Transverse colon (tissue), 4 donors: ENCODE data around the gene SETD1B. TPM values are rescaled to one million over a fixed set of nuclear protein-coding genes. Genes with fewer than 3 reads are reported as not detected.
A peak's percentile ranks its signal among the peaks of the same experiment; 100 is the strongest.

Source experiments
- DNase-seq: peaks from one replicate; pipeline ENCODE4 v3.0.0-alpha.2; 2019
- H3K27ac ChIP-seq, 4 donors: fragments of 200-600 bp; sonication (generic); 2 replicates each; pipeline ENCODE4 v1.5.1; 2016 to 2018; ENCODE audit warnings: inconsistent platforms in 4 of 4
- H3K27me3 ChIP-seq: fragments of 200-600 bp; sonication (generic); 2 replicates; pipeline ENCODE4 v1.5.1; 2017; ENCODE audit warnings: inconsistent platforms
- H3K36me3 ChIP-seq, 4 donors: fragments of 200-600 bp; sonication (generic); 2 replicates each; pipeline ENCODE4 v1.5.1; 2017 to 2019; ENCODE audit warnings: inconsistent platforms in 4 of 4
- H3K4me1 ChIP-seq, 4 donors: fragments of 200-600 bp; sonication (generic); 2 replicates each; pipeline ENCODE4 v1.5.1; 2017 to 2020; ENCODE audit warnings: inconsistent platforms in 4 of 4
- H3K4me3 ChIP-seq, 4 donors: fragments of 200-600 bp; sonication (generic); 1 replicate in 1 of 4; 2 replicates in 3 of 4; pipeline versions ENCODE4 v1.5.1 to v1.6.1; 2017 to 2019; ENCODE audit warnings: inconsistent platforms in 4 of 4
- H3K9me3 ChIP-seq, 2 donors: fragments of 200-600 bp; sonication (generic); 2 replicates each; pipeline ENCODE4 v1.5.1; 2017 to 2019; ENCODE audit warnings: inconsistent platforms in 2 of 2
- CTCF ChIP-seq, 5 experiments: fragments of 200-600 bp in 3 of 5; fragments of 450-650 bp in 2 of 5; sonication (generic) in 3 of 5; IDR thresholded peaks; 1 replicate in 2 of 5; 2 replicates in 3 of 5; pipeline ENCODE4 v1.5.1; 2016 to 2017; ENCODE audit warnings: antibody characterized with exemption in 5 of 5, inconsistent platforms in 3 of 5, mild to moderate bottlenecking in 2 of 5, moderate library complexity in 1 of 5
- EP300 ChIP-seq: sonication (generic); formaldehyde crosslinking; IDR thresholded peaks from one replicate; pipeline ENCODE4 v1.6.1; 2017; ENCODE audit warnings: antibody characterized with exemption, low read depth
- POLR2A ChIP-seq: fragments of 450-650 bp; IDR thresholded peaks from one replicate; pipeline ENCODE4 v1.6.1; 2016; ENCODE audit warnings: antibody characterized with exemption, mild to moderate bottlenecking, moderate library complexity
- POLR2AphosphoS5 ChIP-seq, 3 donors: sonication (generic); formaldehyde crosslinking; IDR thresholded peaks; one replicate each; pipeline ENCODE4 v1.6.1; 2016; ENCODE audit warnings: antibody characterized with exemption in 3 of 3
- WGBS, 2 donors: methylation state at CpG; one replicate each; pipeline ENCODE4 v1.1.5; 2018; ENCODE audit warnings: low coverage in 1 of 2; 5-methylcytosine and 5-hydroxymethylcytosine counted together
- in situ Hi-C, 4 donors: fragments of 200-750 bp; cut with MboI; loops; one replicate each; pipeline versions ENCODE4 v1.15.0 to v1.15.1; 2017; ENCODE audit warnings: low sequenced_read_pairs in 3 of 4, low pct_ligation_motif_present in 1 of 4, low pct_unique_long_range_greater_than_20kb in 1 of 4
- intact Hi-C: fragments of 100-400 bp; cut with DNase I; formaldehyde crosslinking; loops from one replicate; pipeline ENCODE4 v1.15.1; 2023; ENCODE audit warnings: low total_unique reads
- total RNA-seq, 4 donors: library from RNA; depleted of rRNA; stranded (reverse); fragments of >200 nt; gene quantifications; one replicate each; pipeline ENCODE4 v1.1.0, GENCODE V29; 2016

SETD1B gene
- total RNA-seq, 4 donors from 2014 or later: 13.4 to 39.6 (median 15.2) TPM

DNA sequence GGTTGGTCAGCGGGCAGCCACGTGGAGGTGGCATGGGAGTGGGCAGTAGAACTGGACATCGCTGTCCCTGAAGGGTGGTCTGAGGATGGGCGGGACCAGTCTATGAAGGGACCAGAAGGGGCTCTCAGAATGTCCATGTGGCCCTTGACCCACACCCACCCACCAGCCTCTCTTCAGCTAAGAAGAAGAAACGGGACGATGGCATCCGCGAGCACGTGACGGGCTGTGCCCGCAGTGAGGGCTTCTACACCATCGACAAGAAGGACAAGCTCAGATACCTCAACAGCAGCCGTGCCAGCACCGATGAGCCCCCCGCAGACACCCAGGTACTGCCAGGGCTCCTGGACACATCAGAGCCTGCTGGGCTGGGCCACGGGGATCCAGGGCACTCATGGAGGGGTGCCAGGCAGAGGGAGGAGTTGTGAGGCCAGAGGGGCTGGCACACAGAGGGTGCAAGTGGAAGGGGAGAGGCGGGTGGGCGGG is 21.3 kb downstream of the SETD1B start:
- H3K4me3 ChIP-seq: no peak overlapping the region
- H3K36me3 ChIP-seq: peaks cover 0 to 63% (median 27%) of the 10 kb centered on the region in 4 donors
- WGBS, 2 donors: 87 to 88% methylated on average over 9 to 18 of the region's 18 CpGs
- no peaks in the 10 kb centered on the region for H3K4me1 ChIP-seq
- no peak overlapping the region for H3K27ac ChIP-seq
- H3K9me3 ChIP-seq: no peaks in the 10 kb centered on the region
- no peaks in the 10 kb centered on the region for H3K27me3 ChIP-seq
- in situ Hi-C loops (no loop called here), intact Hi-C loops (no loop called here)
- TF ChIP-seq EP300: no peak
- peak; percentile 12 for TF ChIP-seq POLR2A
- no peak for TF ChIP-seq CTCF (IDR thresholded peaks at IDR 0.05)
- TF ChIP-seq POLR2AphosphoS5 (IDR thresholded peaks at IDR 0.05): no peak
- no peak for DNase-seq

- no peak for TF ChIP-seq POLR2AphosphoS5 (IDR thresholded peaks at IDR 0.05)
- no peak for TF ChIP-seq EP300
- H3K27ac ChIP-seq: no peak overlapping the region
- DNase-seq: no peak
- no peaks in the 10 kb centered on the region for H3K27me3 ChIP-seq
- WGBS, 2 donors: 90 to 93% methylated on average over 6 to 18 of the region's 18 CpGs
- in situ Hi-C loops: no loop called here
- no peaks in the 10 kb centered on the region for H3K9me3 ChIP-seq
- no peak overlapping the region for H3K4me3 ChIP-seq
- no peaks in the 10 kb centered on the region for H3K4me1 ChIP-seq
- H3K36me3 ChIP-seq: peaks cover 0 to 62% (median 27%) of the 10 kb centered on the region in 4 donors
- intact Hi-C loops: no loop called here
Observed at GRCh38 chr12:121826318-121827150, 22.7 kb downstream of the SETD1B start.

DNA sequence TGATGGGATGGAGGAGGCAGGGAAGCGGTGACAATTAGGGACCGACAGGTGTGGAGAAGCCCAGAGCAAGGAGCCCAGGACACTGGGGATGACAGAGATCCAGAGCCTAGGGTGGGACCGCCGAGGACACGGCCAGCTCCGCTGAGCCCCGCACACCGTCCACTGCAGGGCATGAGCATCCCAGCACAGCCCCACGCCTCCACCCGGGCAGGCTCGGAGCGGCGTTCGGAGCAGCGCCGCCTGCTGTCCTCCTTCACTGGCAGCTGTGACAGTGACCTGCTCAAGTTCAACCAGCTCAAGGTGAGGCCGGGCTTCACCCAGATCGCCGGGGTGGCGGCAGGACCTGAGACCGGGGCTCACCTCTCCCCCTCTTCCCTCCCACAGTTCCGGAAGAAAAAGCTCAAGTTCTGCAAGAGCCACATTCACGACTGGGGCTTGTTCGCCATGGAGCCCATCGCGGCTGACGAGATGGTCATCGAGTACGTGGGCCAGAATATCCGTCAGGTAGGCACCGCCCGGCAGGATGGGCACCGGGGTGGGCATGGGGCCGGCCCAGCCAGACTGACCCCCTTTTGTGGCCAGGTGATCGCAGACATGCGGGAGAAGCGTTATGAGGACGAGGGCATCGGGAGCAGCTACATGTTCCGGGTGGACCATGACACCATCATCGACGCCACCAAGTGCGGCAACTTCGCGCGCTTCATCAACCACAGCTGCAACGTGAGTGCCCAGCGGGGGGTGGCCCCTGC is 23.7 kb downstream of the SETD1B start:
- whole genome bisulfite sequencing, 2 donors: 95 to 100% methylated on average over 2 to 39 of the region's 48 CpGs
- intact Hi-C loops: no loop called here
- no peak for TF ChIP-seq CTCF (IDR thresholded peaks at IDR 0.05)
- no peak for TF ChIP-seq EP300
- TF ChIP-seq POLR2AphosphoS5 (IDR thresholded peaks at IDR 0.05): no peak
- no peak for TF ChIP-seq POLR2A
- no peaks in the 10 kb centered on the region for H3K4me1 ChIP-seq
- DNase-seq: no peak
- in situ Hi-C loops: no loop called here
- no peaks in the 10 kb centered on the region for H3K27me3 ChIP-seq
- no peak overlapping the region for H3K27ac ChIP-seq
- H3K4me3 ChIP-seq: no peak overlapping the region
- peaks cover 0 to 57% (median 26%) of the 10 kb centered on the region in 4 donors for H3K36me3 ChIP-seq
- H3K9me3 ChIP-seq: no peaks in the 10 kb centered on the region

DNA sequence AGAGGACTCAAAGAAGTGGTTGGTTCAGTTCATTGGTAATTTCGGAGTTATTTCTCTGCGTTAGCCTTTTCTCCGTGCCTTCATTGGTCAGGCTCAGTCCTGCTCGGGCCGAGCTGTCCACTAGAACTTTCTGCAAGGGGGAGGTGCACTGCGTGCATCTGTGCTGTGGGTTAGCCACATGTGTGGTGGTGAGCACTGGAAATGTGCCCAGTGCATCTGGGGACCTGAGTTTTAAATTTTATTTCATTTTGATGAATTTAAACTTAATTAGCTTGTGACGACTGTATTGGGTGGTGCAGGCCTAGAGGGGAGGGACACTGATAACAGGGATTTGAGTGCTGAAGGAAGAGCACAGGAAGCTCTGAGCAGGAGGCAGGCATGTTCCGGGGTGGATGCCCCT is 24.5 kb downstream of the SETD1B start:
- in situ Hi-C loops: no loop called here
- no peak for DNase-seq
- intact Hi-C loops: no loop called here
- no peak overlapping the region for H3K27ac ChIP-seq
- H3K9me3 ChIP-seq: no peaks in the 10 kb centered on the region
- H3K4me3 ChIP-seq: no peak overlapping the region
- no peaks in the 10 kb centered on the region for H3K27me3 ChIP-seq
- peaks cover 0 to 51% (median 24%) of the 10 kb centered on the region in 4 donors for H3K36me3 ChIP-seq
- no peaks in the 10 kb centered on the region for H3K4me1 ChIP-seq
- TF ChIP-seq POLR2AphosphoS5 (IDR thresholded peaks at IDR 0.05): no peak
- TF ChIP-seq EP300: no peak
- TF ChIP-seq CTCF (IDR thresholded peaks at IDR 0.05): no peak
- TF ChIP-seq POLR2A: no peak
- WGBS, 2 donors: 84 to 92% methylated on average over 4 to 8 of the region's 8 CpGs
